GM18868 (cell line): ENCODE results near the gene SLC34A1.

ENCODE experiments used
- ATAC-seq: cut with Tn5 transposase; IDR thresholded peaks from one replicate; pipeline ENCODE4 v1.9.1; 2021; ENCODE audit warnings: mild to moderate bottlenecking, moderate library complexity; ENCODE audit not compliant: unreplicated experiment

The SLC34A1 gene

GRCh38 chr5:177443144-177443983 lies 59.1 kb downstream of the SLC34A1 start:
- ATAC-seq, result no peak

- ATAC-seq, result no peak
Observed at GRCh38 chr5:177444106-177445051, 60.1 kb downstream of the SLC34A1 start.

- ATAC-seq, result no peak
Observed at GRCh38 chr5:177445052-177445916, 61.0 kb downstream of the SLC34A1 start.

DNA sequence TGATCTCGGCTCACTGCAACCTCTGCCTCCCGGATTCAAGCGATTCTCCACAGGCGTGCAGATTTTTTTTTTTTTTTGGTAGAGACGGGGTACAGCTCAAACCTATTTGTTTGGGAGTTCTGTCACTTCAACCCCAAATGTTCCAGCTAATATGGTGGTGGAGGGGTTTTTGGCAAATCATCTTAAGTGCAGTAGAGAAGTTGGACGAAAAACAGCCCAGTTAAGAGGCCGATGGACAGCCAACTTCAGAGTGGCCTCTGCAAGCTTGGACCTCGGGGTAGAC lies 61.6 kb downstream of the SLC34A1 start:
- no peak for ATAC-seq

- peak; percentile 46 for ATAC-seq
Observed at GRCh38 chr5:177446200-177447065, 62.2 kb downstream of the SLC34A1 start, which contains the start of gene PRR7. Gene PRR7, plus strand, starts transcription at chr5:177446814. Its CDS starts 8,254 bp downstream, at chr5:177455068.

GRCh38 chr5:177447066-177447610 lies 62.9 kb downstream of the SLC34A1 start:
- ATAC-seq, result peak; percentile 39

DNA sequence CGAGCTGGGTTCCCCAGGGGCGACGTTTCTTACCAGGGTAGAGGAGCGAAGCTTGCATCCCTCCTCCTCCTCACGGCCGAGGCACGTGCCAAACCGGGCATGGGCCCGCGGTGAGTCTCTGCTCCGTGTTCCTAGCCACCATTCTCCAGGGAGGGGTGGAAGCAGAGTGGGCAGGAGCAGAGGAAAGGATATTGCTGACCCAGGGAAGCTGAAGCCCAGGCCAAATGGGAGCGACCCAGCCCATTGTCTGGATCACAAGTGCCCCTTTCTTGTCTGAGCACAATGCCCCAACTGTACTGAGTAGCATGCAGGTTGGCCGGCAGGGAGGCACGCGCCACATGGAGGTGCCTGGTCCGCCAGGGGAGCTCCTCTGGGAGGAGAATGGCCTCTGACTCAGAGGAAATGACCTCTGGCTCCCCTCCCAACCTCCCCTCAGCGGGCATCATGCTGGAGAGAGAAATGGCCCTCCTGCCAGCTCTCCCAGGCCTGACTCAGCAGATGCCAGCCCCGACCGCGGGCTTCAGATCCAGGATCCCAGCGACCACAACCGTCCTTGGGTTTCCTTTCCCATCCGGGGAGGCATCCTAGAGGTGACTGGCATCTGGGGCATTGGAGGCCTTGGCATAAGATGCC lies 63.5 kb downstream of the SLC34A1 start:
- ATAC-seq, result no peak
